Amniotic stem cell (primary cell): ENCODE data around the gene ITSN1.
A peak's percentile ranks its signal among the peaks of the same experiment; 100 is the strongest.
"Not testable (repeated sequence)": the region's sequence is repeated elsewhere in the genome, so short reads cannot be mapped to it uniquely, and the experiment has no call there.

Source experiments
- DNase-seq: peaks from one replicate; lab custom pipeline; 2025; lab: John Stamatoyannopoulos, UW

ITSN1 gene

GRCh38 chr21:33770542-33770941 lies 128.2 kb downstream of the ITSN1 start:
- no peak for DNase-seq

GRCh38 chr21:33771976-33772375 lies 129.7 kb downstream of the ITSN1 start:
- no peak for DNase-seq

GRCh38 chr21:33774551-33774950 lies 132.2 kb downstream of the ITSN1 start:
- DNase-seq, result no peak

- DNase-seq, result no peak
Observed at GRCh38 chr21:33775100-33775828, 133.0 kb downstream of the ITSN1 start.

- DNase-seq, result no peak
Observed at GRCh38 chr21:33780631-33781030, 138.3 kb downstream of the ITSN1 start.

- no peak for DNase-seq
Observed at GRCh38 chr21:33781121-33781520, 138.8 kb downstream of the ITSN1 start.

GRCh38 chr21:33783187-33783979 lies 141.1 kb downstream of the ITSN1 start:
- no peak for DNase-seq

GRCh38 chr21:33787431-33787830 lies 145.1 kb downstream of the ITSN1 start:
- no peak for DNase-seq

- not testable (repeated sequence) for DNase-seq
Observed at GRCh38 chr21:33788438-33788837, 146.1 kb downstream of the ITSN1 start.

GRCh38 chr21:33789697-33790096 lies 147.4 kb downstream of the ITSN1 start:
- DNase-seq, result no peak

- DNase-seq, result no peak
Observed at GRCh38 chr21:33791073-33791472, 148.8 kb downstream of the ITSN1 start.

GRCh38 chr21:33794596-33794995 lies 152.3 kb downstream of the ITSN1 start:
- DNase-seq, result no peak

GRCh38 chr21:33797565-33797964 lies 155.3 kb downstream of the ITSN1 start:
- no peak for DNase-seq

GRCh38 chr21:33799378-33800090 lies 157.2 kb downstream of the ITSN1 start:
- DNase-seq, result no peak

- DNase-seq, result no peak
Observed at GRCh38 chr21:33800753-33801423, 158.6 kb downstream of the ITSN1 start.

- peak; percentile 53 for DNase-seq
Observed at GRCh38 chr21:33801424-33802405, 159.4 kb downstream of the ITSN1 start.

- DNase-seq, result no peak
Observed at GRCh38 chr21:33802481-33802880, 160.2 kb downstream of the ITSN1 start.

- DNase-seq, result no peak
Observed at GRCh38 chr21:33808715-33809367, 166.5 kb downstream of the ITSN1 start.

GRCh38 chr21:33810766-33811165 lies 168.5 kb downstream of the ITSN1 start:
- DNase-seq, result no peak
